ENCODE results near the gene MAPRE2. TPM values are rescaled to one million over a fixed set of nuclear protein-coding genes. Genes with fewer than 3 reads are reported as not detected.
A peak's percentile ranks its signal among the peaks of the same experiment; 100 is the strongest.

The MAPRE2 gene
- total RNA-seq, 1 donor from 2014 or later = 47.9 TPM

DNA sequence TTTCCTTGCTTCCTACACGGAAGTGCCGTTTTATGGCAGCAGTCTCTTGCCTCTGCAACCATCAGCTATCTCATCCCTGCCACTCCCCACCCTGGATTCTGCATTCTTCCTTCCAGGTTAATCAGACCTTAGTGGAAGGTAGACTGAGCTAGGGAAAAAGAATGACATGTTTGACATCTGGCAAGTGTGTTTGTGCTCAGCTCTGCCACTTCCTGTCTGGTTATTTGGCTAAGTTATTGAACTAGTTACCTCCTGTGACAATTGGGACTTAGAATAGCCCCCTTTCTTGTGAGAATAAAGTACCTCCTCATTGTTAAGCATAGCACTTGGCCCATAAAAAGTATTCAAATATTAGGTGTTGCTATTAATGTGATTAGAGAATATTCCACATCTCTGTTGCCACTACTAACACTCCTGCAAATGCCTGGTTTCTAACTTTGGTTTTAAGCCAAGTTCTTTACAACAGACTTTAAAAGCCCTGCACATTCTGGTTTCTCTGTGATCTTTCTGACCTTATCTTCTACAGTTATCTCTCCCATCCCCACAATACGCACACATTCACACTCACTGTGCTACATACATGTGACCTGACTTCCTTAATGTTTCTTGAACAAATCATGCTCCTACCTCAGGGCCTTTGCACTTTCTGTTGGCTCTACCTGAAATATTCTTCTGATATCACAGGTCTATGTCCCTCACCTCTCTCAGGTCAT is 10.8 kb upstream of the MAPRE2 start:
- Mint-ChIP-seq H3K36me3 (ENCODE audit: insufficient read depth) (no peaks in the 10 kb centered on the region), H3K4me1 (ENCODE audit: low read depth) (peaks cover 24% of the 10 kb centered on the region), H3K27me3 (no peaks in the 10 kb centered on the region), H3K9me3 (ENCODE audit: low read depth) (peaks cover under 1% of the 10 kb centered on the region), H3K4me3 (ENCODE audit: low read depth) (no peak overlapping the region), H3K27ac (peak overlapping the region; percentile 9)
- TF ChIP-seq CTCF (IDR thresholded peaks at IDR 0.05; ENCODE audit: unreplicated experiment) = no peak
- DNase-seq (ENCODE audit: low spot score, unreplicated experiment) = no peak

GRCh38 chr18:35032113-35032512 is 9.1 kb upstream of the MAPRE2 start:
- no peak overlapping the region for H3K27ac Mint-ChIP-seq
- H3K9me3 Mint-ChIP-seq (ENCODE audit: low read depth) = peaks cover 5% of the 10 kb centered on the region

GRCh38 chr18:35038029-35038428 is 3.2 kb upstream of the MAPRE2 start:
- H3K9me3 Mint-ChIP-seq (ENCODE audit: low read depth) = peaks cover 5% of the 10 kb centered on the region
- TF ChIP-seq CTCF (IDR thresholded peaks at IDR 0.05; ENCODE audit: unreplicated experiment) = no peak
- H3K4me3 Mint-ChIP-seq (ENCODE audit: low read depth) = no peak overlapping the region
- no peak for DNase-seq (ENCODE audit: low spot score, unreplicated experiment)
- H3K27ac Mint-ChIP-seq = no peak overlapping the region
- no peaks in the 10 kb centered on the region for H3K27me3 Mint-ChIP-seq
- no peaks in the 10 kb centered on the region for H3K36me3 Mint-ChIP-seq (ENCODE audit: insufficient read depth)
- peaks cover 15% of the 10 kb centered on the region for H3K4me1 Mint-ChIP-seq (ENCODE audit: low read depth)

More at GRCh38 chr18:35032113-35032512, 9.1 kb upstream of the MAPRE2 start:
- Mint-ChIP-seq H3K4me3 (ENCODE audit: low read depth) (no peak overlapping the region), H3K36me3 (ENCODE audit: insufficient read depth) (no peaks in the 10 kb centered on the region), H3K4me1 (ENCODE audit: low read depth) (peaks cover 10% of the 10 kb centered on the region), H3K27me3 (no peaks in the 10 kb centered on the region)
- no peak for DNase-seq (ENCODE audit: low spot score, unreplicated experiment)
- no peak for TF ChIP-seq CTCF (IDR thresholded peaks at IDR 0.05; ENCODE audit: unreplicated experiment)

DNA sequence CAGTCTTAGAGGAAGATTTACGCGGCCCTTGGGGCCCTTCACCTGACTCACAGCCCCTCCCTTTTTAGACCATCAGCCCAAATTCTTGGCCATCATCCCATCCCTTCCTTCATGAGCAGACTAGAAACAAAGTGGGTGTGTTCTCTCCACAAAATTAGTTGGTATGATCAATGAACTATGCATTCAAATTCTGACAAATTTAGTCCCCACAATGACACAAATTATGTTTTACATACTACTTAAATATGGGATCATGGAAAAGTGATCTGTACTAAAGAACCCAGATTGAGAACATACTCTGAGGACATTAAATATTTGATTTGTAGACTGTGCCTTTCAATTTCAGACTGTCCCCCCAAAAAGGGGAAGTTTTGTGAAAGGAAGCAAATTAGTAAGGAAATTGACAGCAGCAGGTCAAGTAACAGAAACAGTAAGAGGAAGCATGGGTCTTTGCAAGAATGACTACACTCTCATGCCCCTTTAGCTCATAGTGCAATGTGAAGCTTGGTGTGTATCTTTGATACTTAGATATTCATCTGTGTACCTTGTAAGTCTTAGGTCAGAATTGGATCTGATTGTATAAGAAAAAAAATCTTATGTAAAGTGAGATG is 2.2 kb upstream of the MAPRE2 start:
- Mint-ChIP-seq H3K9me3 (ENCODE audit: low read depth) (peaks cover 5% of the 10 kb centered on the region), H3K4me3 (ENCODE audit: low read depth) (no peak overlapping the region), H3K4me1 (ENCODE audit: low read depth) (peaks cover 20% of the 10 kb centered on the region), H3K27me3 (no peaks in the 10 kb centered on the region), H3K27ac (no peak overlapping the region), H3K36me3 (ENCODE audit: insufficient read depth) (no peaks in the 10 kb centered on the region)
- TF ChIP-seq CTCF (IDR thresholded peaks at IDR 0.05; ENCODE audit: unreplicated experiment) = no peak
- DNase-seq (ENCODE audit: low spot score, unreplicated experiment) = no peak

GRCh38 chr18:35040638-35040987 is 600 bp upstream of the MAPRE2 start:
- no peaks in the 10 kb centered on the region for H3K36me3 Mint-ChIP-seq (ENCODE audit: insufficient read depth)

More at GRCh38 chr18:35040638-35040987, 600 bp upstream of the MAPRE2 start:
- H3K4me3 Mint-ChIP-seq (ENCODE audit: low read depth) = peak overlapping the region; percentile 97
- DNase-seq (ENCODE audit: low spot score, unreplicated experiment) = no peak
- H3K27me3 Mint-ChIP-seq = no peaks in the 10 kb centered on the region
- peaks cover 27% of the 10 kb centered on the region for H3K4me1 Mint-ChIP-seq (ENCODE audit: low read depth)
- no peak for TF ChIP-seq CTCF (IDR thresholded peaks at IDR 0.05; ENCODE audit: unreplicated experiment)
- H3K27ac Mint-ChIP-seq = peak overlapping the region; percentile 99
- peaks cover 2% of the 10 kb centered on the region for H3K9me3 Mint-ChIP-seq (ENCODE audit: low read depth)

Measured in progenitor cell of endocrine pancreas (in vitro differentiated cells).